Measurements from ENCODE around the gene TAF11L2.

DNA sequence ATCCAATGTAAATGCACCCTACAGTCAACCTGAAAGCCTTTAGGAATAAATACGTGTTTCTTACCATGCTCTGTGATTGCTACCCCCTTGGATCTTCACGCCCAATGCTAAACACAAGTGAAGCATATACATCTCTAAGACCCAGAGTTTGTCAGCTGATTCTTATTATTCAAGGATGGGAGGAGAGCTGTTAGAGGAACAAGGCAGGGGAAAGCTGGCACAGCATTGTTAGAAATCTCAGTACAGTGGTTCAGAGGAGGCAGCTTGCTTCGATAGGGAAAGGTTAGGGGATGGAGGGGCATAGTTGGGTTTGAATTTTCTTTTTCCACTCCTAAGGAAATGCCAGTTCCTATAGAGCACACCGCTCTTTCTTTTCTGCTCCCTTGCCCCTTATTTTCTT, 16.7 kb upstream of the TAF11L2 start:
- no peak for TF ChIP-seq POLR2AphosphoS5 (IDR thresholded peaks at IDR 0.05; ENCODE audit: insufficient read depth in 1 of 2, low read depth in 1 of 2)
- TF ChIP-seq CTCF (IDR thresholded peaks at IDR 0.05) = no peak
